Kidney epithelial cell (primary cell): ENCODE measurements around the gene PIEZO1. TPM values are rescaled to one million over a fixed set of nuclear protein-coding genes. Genes with fewer than 3 reads are reported as not detected.
A peak's percentile ranks its signal among the peaks of the same experiment; 100 is the strongest.

Experiments
- DNase-seq: peaks from one replicate; pipeline ENCODE4 v3.0.0-alpha.2; 2010; ENCODE audit warnings: low read depth
- H3K27me3 ChIP-seq: 2 replicates; pipeline ENCODE4 v1.6.0; 2011; ENCODE audit warnings: low read length; ENCODE audit not compliant: control insufficient read depth, insufficient read depth
- H3K36me3 ChIP-seq: 2 replicates; pipeline ENCODE4 v1.5.1; 2011; ENCODE audit warnings: low read length; ENCODE audit not compliant: control insufficient read depth, insufficient read depth
- H3K4me3 ChIP-seq: 2 replicates; pipeline ENCODE4 v1.5.1; 2011; ENCODE audit warnings: low read depth, mild to moderate bottlenecking, control low read depth, low read length
- CTCF ChIP-seq: IDR thresholded peaks from 2 replicates; pipeline ENCODE4 v1.5.1; 2011; ENCODE audit warnings: mild to moderate bottlenecking, moderate library complexity, low read length, control low read depth, inconsistent platforms; ENCODE audit not compliant: insufficient read depth, poor library complexity, severe bottlenecking
- total RNA-seq: library from RNA; depleted of rRNA; stranded (reverse); fragments of >200 nt; gene quantifications from 2 replicates; pipeline ENCODE4 v1.2.3, GENCODE V29; 2015

PIEZO1 gene
- total RNA-seq, 1 donor from 2014 or later, result 309 TPM

GRCh38 chr16:88705076-88705684, 79.8 kb downstream of the PIEZO1 start:
- peak overlapping the region; percentile 98 for H3K4me3 ChIP-seq
- DNase-seq, result no peak
- no peaks in the 10 kb centered on the region for H3K36me3 ChIP-seq
- TF ChIP-seq CTCF, result no peak
- no peaks in the 10 kb centered on the region for H3K27me3 ChIP-seq

GRCh38 chr16:88703486-88704309, 81.3 kb downstream of the PIEZO1 start:
- Histone ChIP-seq H3K36me3 (no peaks in the 10 kb centered on the region), H3K4me3 (no peak overlapping the region), H3K27me3 (no peaks in the 10 kb centered on the region)
- TF ChIP-seq CTCF, result no peak
- DNase-seq, result no peak

- Histone ChIP-seq H3K4me3 (no peak overlapping the region), H3K36me3 (no peaks in the 10 kb centered on the region), H3K27me3 (no peaks in the 10 kb centered on the region)
- TF ChIP-seq CTCF, result no peak
- DNase-seq, result no peak
These were observed 82.4 kb downstream of the PIEZO1 start for GRCh38 chr16:88702371-88703210.

GRCh38 chr16:88701581-88702370, 83.2 kb downstream of the PIEZO1 start:
- no peaks in the 10 kb centered on the region for H3K36me3 ChIP-seq
- no peak for TF ChIP-seq CTCF
- no peaks in the 10 kb centered on the region for H3K27me3 ChIP-seq
- H3K4me3 ChIP-seq, result no peak overlapping the region
- DNase-seq, result no peak

- no peaks in the 10 kb centered on the region for H3K36me3 ChIP-seq
- H3K27me3 ChIP-seq, result no peaks in the 10 kb centered on the region
- no peak overlapping the region for H3K4me3 ChIP-seq
- no peak for TF ChIP-seq CTCF
- peak; percentile 56 for DNase-seq
These were observed 84.2 kb downstream of the PIEZO1 start for GRCh38 chr16:88700636-88701482.
